Esophagus squamous epithelium (tissue), 5 donors: ENCODE data around the gene TNFRSF13B. TPM values are rescaled to one million over a fixed set of nuclear protein-coding genes. Genes with fewer than 3 reads are reported as not detected.
"Not testable (repeated sequence)": the region's sequence is repeated elsewhere in the genome, so short reads cannot be mapped to it uniquely, and the experiment has no call there.

Experiments used
- DNase-seq: peaks from one replicate; lab custom pipeline; 2025; lab: John Stamatoyannopoulos, UW
- H3K27ac ChIP-seq, 4 donors: fragments of 200-600 bp; sonication (generic); one replicate each; pipeline ENCODE4 v1.5.1; 2016 to 2019; ENCODE audit warnings: mild to moderate bottlenecking in 1 of 4
- H3K27me3 ChIP-seq, 4 donors: fragments of 200-600 bp; sonication (generic); 1 replicate in 3 of 4; 2 replicates in 1 of 4; pipeline versions ENCODE4 v1.5.1 to v1.6.0; 2017 to 2021; ENCODE audit warnings: antibody characterized with exemption in 1 of 4
- H3K36me3 ChIP-seq, 3 donors: fragments of 200-600 bp; sonication (generic); one replicate each; pipeline ENCODE4 v1.5.1; 2016 to 2019
- H3K4me1 ChIP-seq, 3 donors: fragments of 200-600 bp; sonication (generic); one replicate each; pipeline ENCODE4 v1.5.1; 2017 to 2019
- H3K4me3 ChIP-seq, 4 donors: fragments of 200-600 bp; sonication (generic); 1 replicate in 3 of 4; 2 replicates in 1 of 4; pipeline ENCODE4 v1.5.1; 2016 to 2019; ENCODE audit warnings: mild to moderate bottlenecking in 2 of 4, moderate library complexity in 1 of 4
- H3K9me3 ChIP-seq, 3 donors: fragments of 200-600 bp; sonication (generic); one replicate each; pipeline ENCODE4 v1.5.1; 2016 to 2019
- CTCF ChIP-seq, 6 experiments: fragments of 450-650 bp in 4 of 6; fragments of 200-600 bp in 2 of 6; sonication (generic) in 2 of 6; IDR thresholded peaks; one replicate each; pipeline ENCODE4 v1.5.1; 2016 to 2019; ENCODE audit warnings: antibody characterized with exemption in 6 of 6, mild to moderate bottlenecking in 4 of 6, moderate library complexity in 4 of 6
- POLR2A ChIP-seq, 4 donors: fragments of 450-650 bp; IDR thresholded peaks; one replicate each; pipeline ENCODE4 v1.6.1; 2017; ENCODE audit warnings: antibody characterized with exemption in 4 of 4, mild to moderate bottlenecking in 4 of 4, moderate library complexity in 3 of 4
- WGBS, 2 donors: methylation state at CpG; one replicate each; pipeline ENCODE4 v1.1.5; 2018; 5-methylcytosine and 5-hydroxymethylcytosine counted together
- intact Hi-C: fragments of 100-400 bp; cut with DNase I; formaldehyde crosslinking; loops from one replicate; pipeline ENCODE4 v1.15.0; 2022
- total RNA-seq, 4 donors: library from RNA; depleted of rRNA; stranded (reverse); fragments of >200 nt; gene quantifications; one replicate each; pipeline ENCODE4 v1.1.0, GENCODE V29; 2016
- donor health status: DM: yes; HTN: yes; CAD: no.

Gene TNFRSF13B
- total RNA-seq, 4 donors from 2014 or later = not detected

GRCh38 chr17:16975744-16976625, 4.1 kb upstream of the TNFRSF13B start:
- no peaks in the 10 kb centered on the region for H3K36me3 ChIP-seq
- no peak overlapping the region for H3K4me3 ChIP-seq
- H3K9me3 ChIP-seq = no peaks in the 10 kb centered on the region
- DNase-seq = no peak
- TF ChIP-seq CTCF (IDR thresholded peaks at IDR 0.05) = no peak
- TF ChIP-seq POLR2A (IDR thresholded peaks at IDR 0.05) = no peak
- intact Hi-C loops = no loop called here
- no peak overlapping the region for H3K27ac ChIP-seq
- H3K27me3 ChIP-seq = peaks cover 0 to 30% (median 0%) of the 10 kb centered on the region in 4 donors
- 71 to 80% methylated on average over 10 of the region's 10 CpGs for WGBS, 2 donors
- peaks cover 0 to 9% (median 0%) of the 10 kb centered on the region in 3 donors for H3K4me1 ChIP-seq

- peaks cover 0 to 31% (median 0%) of the 10 kb centered on the region in 4 donors for H3K27me3 ChIP-seq
- DNase-seq = no peak
- intact Hi-C loops = no loop called here
- H3K4me1 ChIP-seq = peaks cover 0 to 9% (median 0%) of the 10 kb centered on the region in 3 donors
- 76 to 81% methylated on average over 2 of the region's 2 CpGs for WGBS, 2 donors
- TF ChIP-seq CTCF (IDR thresholded peaks at IDR 0.05) (no peak), POLR2A (IDR thresholded peaks at IDR 0.05) (no peak)
- H3K9me3 ChIP-seq = no peaks in the 10 kb centered on the region
- H3K27ac ChIP-seq = no peak overlapping the region
- no peaks in the 10 kb centered on the region for H3K36me3 ChIP-seq
- H3K4me3 ChIP-seq = no peak overlapping the region
These were observed 3.3 kb upstream of the TNFRSF13B start for GRCh38 chr17:16975277-16975651.

GRCh38 chr17:16974569-16975276, 2.8 kb upstream of the TNFRSF13B start:
- WGBS, 2 donors = 75 to 86% methylated on average over 4 to 6 of the region's 6 CpGs
- intact Hi-C loops = no loop called here
- peaks cover 0 to 9% (median 0%) of the 10 kb centered on the region in 3 donors for H3K4me1 ChIP-seq
- H3K27ac ChIP-seq = no peak overlapping the region
- no peak for DNase-seq
- no peak overlapping the region for H3K4me3 ChIP-seq
- H3K36me3 ChIP-seq = no peaks in the 10 kb centered on the region
- peaks cover 0 to 37% (median 0%) of the 10 kb centered on the region in 4 donors for H3K27me3 ChIP-seq
- no peaks in the 10 kb centered on the region for H3K9me3 ChIP-seq
- TF ChIP-seq CTCF (IDR thresholded peaks at IDR 0.05) (no peak), POLR2A (IDR thresholded peaks at IDR 0.05) (no peak)

- no peak overlapping the region for H3K27ac ChIP-seq
- no peaks in the 10 kb centered on the region for H3K36me3 ChIP-seq
- H3K4me3 ChIP-seq = no peak overlapping the region
- TF ChIP-seq POLR2A (IDR thresholded peaks at IDR 0.05) (no peak), CTCF (IDR thresholded peaks at IDR 0.05) (no peak)
- WGBS, 2 donors = 57 to 63% methylated on average over 13 of the region's 13 CpGs
- intact Hi-C loops = no loop called here
- no peak for DNase-seq
- peaks cover 0 to 9% (median 0%) of the 10 kb centered on the region in 3 donors for H3K4me1 ChIP-seq
- peaks cover 0 to 38% (median 0%) of the 10 kb centered on the region in 4 donors for H3K27me3 ChIP-seq
- H3K9me3 ChIP-seq = no peaks in the 10 kb centered on the region
These were observed 2.0 kb upstream of the TNFRSF13B start for GRCh38 chr17:16973760-16974540.

- WGBS, 2 donors = 73 to 74% methylated on average over 10 of the region's 10 CpGs
- peaks cover 0 to 32% (median 0%) of the 10 kb centered on the region in 4 donors for H3K27me3 ChIP-seq
- H3K27ac ChIP-seq, H3K36me3 ChIP-seq, H3K4me3 ChIP-seq, H3K4me1 ChIP-seq, DNase-seq, intact Hi-C loops, H3K9me3 ChIP-seq: not testable (repeated sequence)
These were observed 1.1 kb upstream of the TNFRSF13B start for GRCh38 chr17:16973043-16973442.
